Ovary (tissue), 3 donors: ENCODE results near the gene ITGAE.

ENCODE experiments used
- CTCF ChIP-seq, 3 donors: fragments of 450-650 bp in 2 of 3; fragments of 200-600 bp in 1 of 3; IDR thresholded peaks; one replicate each; pipeline versions ENCODE4 v1.5.1 to v1.8.0; 2016 to 2022; ENCODE audit warnings: antibody characterized with exemption in 3 of 3, mild to moderate bottlenecking in 1 of 3
- EP300 ChIP-seq: sonication (generic); formaldehyde crosslinking; IDR thresholded peaks from one replicate; pipeline ENCODE4 v1.6.1; 2017; ENCODE audit warnings: antibody characterized with exemption
- POLR2A ChIP-seq: fragments of 450-650 bp; IDR thresholded peaks from one replicate; pipeline ENCODE4 v1.6.1; 2017; ENCODE audit warnings: antibody characterized with exemption, mild to moderate bottlenecking, moderate library complexity
- donor health status: DM: no; HTN: no; CAD: no.

GRCh38 chr17:3681565-3681964 is 119.4 kb downstream of the ITGAE start:
- TF ChIP-seq CTCF (IDR thresholded peaks at IDR 0.05) (no peak), POLR2A (no peak), EP300 (no peak)
